NCI-H146 treated with DMSO at 0.1 percent for 48 hours (cell line): ENCODE data around the gene C3orf49.

Source experiments
- DNase-seq: peaks from one replicate; lab custom pipeline; 2025; ENCODE audit not compliant: unreplicated experiment; lab: John Stamatoyannopoulos, UW

C3orf49 gene

DNA sequence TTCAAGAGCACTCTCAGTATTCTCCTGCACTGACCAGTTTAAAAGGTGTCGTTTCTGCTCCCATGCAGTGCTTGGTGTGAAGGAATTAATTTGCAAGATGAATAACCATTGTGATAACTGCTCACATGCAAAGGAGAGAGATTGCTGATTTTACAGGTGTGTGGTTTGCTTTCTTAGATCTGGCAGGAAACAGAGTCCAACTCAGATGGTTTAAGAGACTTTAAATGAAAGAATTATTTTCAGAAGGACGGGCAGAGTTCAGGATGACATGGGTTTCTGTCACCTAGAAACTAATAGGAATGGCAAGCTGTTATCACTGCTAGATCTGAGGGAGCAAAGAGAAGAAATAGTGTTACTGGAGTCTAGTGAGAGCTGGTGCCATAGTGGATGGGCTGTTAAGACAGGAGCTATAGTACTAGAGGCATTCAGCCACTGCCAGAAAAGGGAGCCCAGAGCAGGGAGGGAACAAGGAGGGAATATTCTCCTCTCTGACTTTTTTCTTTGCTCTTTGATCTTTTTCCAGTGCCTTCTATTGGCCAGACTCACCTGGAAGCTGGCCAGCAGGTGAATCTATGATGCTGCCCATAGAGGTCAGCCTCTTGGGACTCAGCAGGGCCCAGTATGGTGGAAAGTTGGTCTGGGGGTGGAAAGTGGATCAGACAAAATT, 59.4 kb downstream of the C3orf49 start:
- no peak for DNase-seq

DNA sequence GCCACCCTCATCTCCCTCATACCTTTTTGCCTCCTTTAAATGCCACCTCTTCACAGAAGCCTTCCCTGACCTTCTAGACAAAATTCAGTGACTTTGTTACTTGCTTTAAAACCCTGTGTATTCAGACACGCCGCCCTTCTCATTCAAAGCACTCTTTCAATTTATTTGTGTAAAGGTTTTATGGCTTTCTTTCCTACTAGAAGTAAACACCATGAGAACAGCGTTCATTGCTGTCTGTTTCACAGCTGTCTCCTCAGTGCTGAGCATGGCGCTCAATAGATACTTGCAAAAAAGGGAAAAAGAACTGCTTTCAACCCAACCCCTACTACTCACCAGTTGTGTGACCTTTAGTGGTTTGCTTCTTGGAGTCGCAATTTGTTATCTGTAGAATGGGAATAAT, 61.6 kb downstream of the C3orf49 start:
- no peak for DNase-seq

DNA sequence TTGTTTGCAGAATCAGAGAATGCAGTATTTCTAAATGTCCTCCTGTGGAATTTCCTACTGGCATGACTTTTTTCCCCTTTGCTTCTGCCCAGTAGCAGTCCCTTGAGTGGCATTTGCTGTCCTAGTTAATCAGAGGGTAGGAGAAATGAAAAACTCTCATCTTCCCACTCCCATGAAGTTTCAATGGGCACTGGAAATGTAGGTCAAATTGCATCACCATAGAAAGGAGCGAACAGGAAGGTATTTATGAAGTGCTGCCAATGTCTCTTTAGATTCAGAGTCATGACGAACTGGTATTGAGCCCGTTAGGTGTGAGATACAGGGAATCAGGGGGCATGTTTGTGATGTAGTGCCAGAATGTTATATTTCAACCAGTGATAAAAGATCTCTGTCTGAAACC, 67.8 kb downstream of the C3orf49 start:
- DNase-seq = no peak

DNA sequence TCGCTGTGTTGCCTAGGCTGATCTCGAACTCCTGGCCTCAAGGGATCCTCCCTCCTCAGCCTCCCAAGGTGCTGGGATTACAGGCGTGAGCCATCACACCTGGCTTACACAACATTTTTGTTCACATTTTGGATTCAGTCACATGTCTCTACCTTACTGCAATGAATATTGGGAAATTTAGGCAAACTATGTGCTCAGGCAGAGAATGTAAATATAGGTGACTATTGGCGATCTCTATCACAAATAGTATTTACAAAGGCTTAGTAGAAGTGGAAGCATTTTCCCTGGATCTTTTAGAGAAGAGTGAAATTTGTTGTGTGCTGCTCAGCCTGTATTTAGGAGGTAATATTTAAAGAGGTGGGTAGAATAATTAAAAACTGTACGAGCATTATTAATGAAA, 72.4 kb downstream of the C3orf49 start:
- no peak for DNase-seq

- DNase-seq = no peak
These were observed 73.8 kb downstream of the C3orf49 start for GRCh38 chr3:63892773-63893352.

GRCh38 chr3:63895422-63896189, 76.5 kb downstream of the C3orf49 start:
- DNase-seq = no peak

- no peak for DNase-seq
These were observed 77.4 kb downstream of the C3orf49 start for GRCh38 chr3:63896332-63897030.
